PC-9 (cell line): Measurements from ENCODE around the gene PRR13. TPM values are rescaled to one million over a fixed set of nuclear protein-coding genes. Genes with fewer than 3 reads are reported as not detected.
"Not testable (repeated sequence)": the region's sequence is repeated elsewhere in the genome, so short reads cannot be mapped to it uniquely, and the experiment has no call there.

ENCODE experiments used
- BruUV-seq: library from RNA; stranded (reverse); fragments of 400-500 nt; replicated peaks from 2 replicates; lab custom pipeline; 2021; lab: Mats Ljungman, UMichigan
- CTCF ChIA-PET: fragments of 300-600 bp; sonication (Branson Sonifier 250); formaldehyde crosslinking; loops from one replicate; lab custom pipeline; 2022; ENCODE audit warnings: antibody characterized with exemption; lab: Charles Lee
- POLR2A ChIA-PET: fragments of 300-600 bp; sonication (Branson Sonifier 250); formaldehyde crosslinking; loops from one replicate; lab custom pipeline; 2022; ENCODE audit warnings: antibody characterized with exemption; ENCODE audit not compliant: unreplicated experiment; lab: Charles Lee
- DNase-seq, 2 experiments: peaks; one replicate each; pipeline versions ENCODE4 v3.0.0 to v3.0.0-alpha.2; 2015 to 2022; ENCODE audit warnings: mixed read lengths in 1 of 2
- H2AFZ ChIP-seq: fragments of 200-600 bp; sonication (generic); 2 replicates; pipeline ENCODE4 v1.8.1; 2017; ENCODE audit warnings: antibody characterized with exemption
- H3F3A ChIP-seq: fragments of 200-600 bp; sonication (generic); 2 replicates; pipeline ENCODE4 v1.8.1; 2017; ENCODE audit warnings: antibody characterized with exemption, mild to moderate bottlenecking, low read depth; ENCODE audit not compliant: insufficient read depth
- H3K27ac ChIP-seq: fragments of 200-600 bp; sonication (generic); 2 replicates; pipeline ENCODE4 v1.6.1; 2016; ENCODE audit warnings: mixed run types
- H3K27me3 ChIP-seq: fragments of 200-600 bp; sonication (generic); 2 replicates; pipeline ENCODE4 v1.6.1; 2016; ENCODE audit warnings: low read depth, mixed run types; ENCODE audit not compliant: insufficient read depth
- H3K36me3 ChIP-seq: fragments of 200-600 bp; sonication (generic); 2 replicates; pipeline ENCODE4 v1.6.1; 2016; ENCODE audit warnings: low read depth, mixed run types
- H3K4me1 ChIP-seq: fragments of 200-600 bp; sonication (generic); replicated peaks from 2 replicates; pipeline ENCODE4 v1.6.1; 2016; ENCODE audit warnings: mixed run types; ENCODE audit not compliant: insufficient read depth
- H3K4me2 ChIP-seq: fragments of 200-600 bp; sonication (generic); 2 replicates; pipeline ENCODE4 v1.6.1; 2017; ENCODE audit warnings: mixed run types
- H3K4me3 ChIP-seq: fragments of 200-600 bp; sonication (generic); 2 replicates; pipeline ENCODE4 v1.6.1; 2016; ENCODE audit warnings: mixed run types
- H3K79me2 ChIP-seq: fragments of 200-600 bp; sonication (generic); 2 replicates; pipeline ENCODE4 v1.6.1; 2017; ENCODE audit warnings: low read depth, mixed run types
- H3K9me2 ChIP-seq: fragments of 200-600 bp; sonication (generic); 2 replicates; pipeline ENCODE4 v1.8.1; 2017; ENCODE audit warnings: mild to moderate bottlenecking; ENCODE audit not compliant: insufficient read depth
- H3K9me3 ChIP-seq: fragments of 200-600 bp; sonication (generic); 2 replicates; pipeline ENCODE4 v1.8.1; 2016; ENCODE audit warnings: low read depth; ENCODE audit not compliant: insufficient read depth
- H4K20me1 ChIP-seq: fragments of 200-600 bp; sonication (generic); 2 replicates; pipeline ENCODE4 v1.8.1; 2017; ENCODE audit not compliant: insufficient read depth
- EZH2 ChIP-seq: fragments of 200-600 bp; sonication (generic); IDR thresholded peaks from 2 replicates; pipeline ENCODE4 v1.8.0; 2017; ENCODE audit warnings: antibody characterized with exemption, low read depth
- intact Hi-C: fragments of 100-400 bp; cut with micrococcal nuclease; formaldehyde crosslinking; loops from one replicate; pipeline ENCODE4 v1.10.0; 2022; ENCODE audit not compliant: unreplicated experiment
- total RNA-seq: library from RNA; stranded (reverse); gene quantifications from 2 replicates; pipeline ENCODE4 v1.2.3, GENCODE V29; 2021
- TF ChIP-seq, protein P1 (sequence below): fragments of 200-600 bp; sonication (generic); conservative IDR thresholded peaks from 2 replicates; pipeline ENCODE4 v1.6.1; 2017; ENCODE audit warnings: mixed run types, antibody characterized with exemption, mild to moderate bottlenecking, moderate library complexity

Gene PRR13
- total RNA-seq, 1 experiment from 2014 or later: 203 TPM

DNA sequence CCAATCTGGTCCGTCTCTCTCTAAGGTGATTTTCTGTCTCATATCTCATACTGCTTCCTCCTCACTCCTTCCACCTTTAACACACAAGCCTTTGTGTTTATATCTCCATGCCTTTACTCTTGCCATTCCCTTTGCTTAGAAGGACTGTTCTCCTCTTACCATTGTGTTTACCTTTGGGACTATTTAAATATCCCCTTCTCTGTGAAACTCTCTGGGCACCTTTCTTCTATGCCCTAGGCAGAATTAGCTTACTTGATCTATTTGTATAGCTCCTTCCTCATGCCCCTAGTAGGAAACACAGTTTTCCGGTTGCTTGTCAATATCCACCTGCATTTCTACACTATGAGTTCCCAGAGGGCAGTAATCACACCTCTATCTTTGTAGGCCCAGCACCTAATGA, 21.8 kb upstream of the PRR13 start:
- peak overlapping the region; percentile 32 for H3K27ac ChIP-seq
- no peaks in the 10 kb centered on the region for H4K20me1 ChIP-seq
- H3K4me2 ChIP-seq: peak overlapping the region; percentile 6; the same call in 1 of the 2 replicates
- H2AFZ ChIP-seq: peak overlapping the region; percentile 44; the same call in 1 of the 2 replicates
- intact Hi-C loops: loop anchor here (2.0 to 5.0 kb wide), 2 partner anchors 37 to 89 kb away; partner anchors contain the start of gene SP1
- ChIA-PET CTCF (interaction anchor here (0.6 kb wide), 1 partner anchor 18 kb away, joined by 6 read pairs; no protein-coding TSS in a partner anchor), POLR2A (no interaction called here)
- H3K36me3 ChIP-seq: no peaks in the 10 kb centered on the region
- H3K27me3 ChIP-seq: no peaks in the 10 kb centered on the region
- BruUV-seq: no TSS peak
- H3K4me3 ChIP-seq: no peak overlapping the region
- H3K4me1 ChIP-seq: peaks cover 21% of the 10 kb centered on the region
- DNase-seq: peak in 1 of 2 experiments; percentile 68
- H3K9me2 ChIP-seq: no peaks in the 10 kb centered on the region
- no peaks in the 10 kb centered on the region for H3K79me2 ChIP-seq
- no peaks in the 10 kb centered on the region for H3K9me3 ChIP-seq
- TF ChIP-seq EZH2: no peak
- TF ChIP-seq, protein P1, sequence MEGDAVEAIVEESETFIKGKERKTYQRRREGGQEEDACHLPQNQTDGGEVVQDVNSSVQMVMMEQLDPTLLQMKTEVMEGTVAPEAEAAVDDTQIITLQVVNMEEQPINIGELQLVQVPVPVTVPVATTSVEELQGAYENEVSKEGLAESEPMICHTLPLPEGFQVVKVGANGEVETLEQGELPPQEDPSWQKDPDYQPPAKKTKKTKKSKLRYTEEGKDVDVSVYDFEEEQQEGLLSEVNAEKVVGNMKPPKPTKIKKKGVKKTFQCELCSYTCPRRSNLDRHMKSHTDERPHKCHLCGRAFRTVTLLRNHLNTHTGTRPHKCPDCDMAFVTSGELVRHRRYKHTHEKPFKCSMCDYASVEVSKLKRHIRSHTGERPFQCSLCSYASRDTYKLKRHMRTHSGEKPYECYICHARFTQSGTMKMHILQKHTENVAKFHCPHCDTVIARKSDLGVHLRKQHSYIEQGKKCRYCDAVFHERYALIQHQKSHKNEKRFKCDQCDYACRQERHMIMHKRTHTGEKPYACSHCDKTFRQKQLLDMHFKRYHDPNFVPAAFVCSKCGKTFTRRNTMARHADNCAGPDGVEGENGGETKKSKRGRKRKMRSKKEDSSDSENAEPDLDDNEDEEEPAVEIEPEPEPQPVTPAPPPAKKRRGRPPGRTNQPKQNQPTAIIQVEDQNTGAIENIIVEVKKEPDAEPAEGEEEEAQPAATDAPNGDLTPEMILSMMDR: no peak
- peaks cover 48% of the 10 kb centered on the region; the same call in 1 of the 2 replicates for H3F3A ChIP-seq

DNA sequence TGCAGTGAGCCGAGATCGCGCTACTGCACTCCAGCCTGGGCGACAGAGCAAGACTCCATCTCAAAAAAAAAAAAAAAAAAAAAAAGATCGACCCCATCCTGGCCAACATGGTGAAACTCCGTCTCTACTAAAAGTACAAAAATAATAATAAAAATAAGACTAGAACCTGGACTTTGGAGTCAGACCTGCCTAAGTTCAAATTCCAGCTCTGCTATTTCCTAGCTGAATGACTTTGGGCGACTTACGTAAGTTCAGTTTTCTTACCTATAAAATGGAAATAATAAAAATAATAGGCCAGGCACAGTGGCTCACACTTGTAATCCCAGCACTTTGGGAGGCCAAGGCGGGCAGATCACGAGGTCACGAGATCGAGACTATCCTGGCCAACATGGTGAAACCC, 19.3 kb upstream of the PRR13 start:
- H4K20me1 ChIP-seq, H3K36me3 ChIP-seq, H3K27me3 ChIP-seq, POLR2A ChIA-PET, DNase-seq, H3K4me3 ChIP-seq, H2AFZ ChIP-seq, H3K9me2 ChIP-seq, H3K9me3 ChIP-seq, H3K27ac ChIP-seq, BruUV-seq, H3K79me2 ChIP-seq, H3K4me2 ChIP-seq: not testable (repeated sequence)
- Histone ChIP-seq H3K4me1 (peaks cover 27% of the 10 kb centered on the region), H3F3A (peaks cover 34% of the 10 kb centered on the region)
- CTCF ChIA-PET: interaction anchor here (1.9 kb wide), 1 partner anchor 70 kb away, joined by 29 read pairs; no protein-coding TSS in a partner anchor
- intact Hi-C loops: loop anchor here (5.0 kb wide), 1 partner anchor 40 kb away; the partner anchor contains the start of gene SP1

DNA sequence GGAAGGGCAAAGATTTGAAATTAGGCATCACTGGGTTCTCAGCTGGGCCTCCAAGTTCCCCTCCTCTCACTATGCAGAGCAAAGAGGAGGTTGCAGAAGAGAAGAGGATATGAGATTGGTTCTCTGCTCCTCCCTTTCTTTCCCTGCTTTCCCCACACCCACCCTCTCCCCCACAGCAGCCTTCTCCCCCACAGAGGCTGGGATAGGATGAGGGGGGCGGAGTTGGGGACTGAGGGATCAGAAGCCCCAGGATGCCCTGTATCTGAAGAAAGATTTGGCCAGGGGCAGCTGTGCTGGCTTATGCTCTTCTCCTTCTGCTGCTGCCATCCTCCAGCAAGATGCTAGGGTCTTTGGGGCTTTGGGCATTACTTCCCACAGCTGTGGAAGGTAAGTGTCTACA, 17.9 kb upstream of the PRR13 start, which contains the start of gene AMHR2:
TSS of gene AMHR2 (plus strand) at position 259 of the 400 bp plus-strand sequence. CDS start at position 339, 80 bp downstream.
- H3K4me3 ChIP-seq: no peak within 1 kb of the TSS
- DNase-seq: no peak
- no peaks in the 10 kb centered on the region for H3K27me3 ChIP-seq
- no TSS peak for BruUV-seq
- ChIA-PET CTCF (no interaction called here), POLR2A (no interaction called here)
- no peaks in the 10 kb centered on the region for H4K20me1 ChIP-seq
- no peak within 1 kb of the TSS for H3K27ac ChIP-seq
- intact Hi-C loops: loop anchor here (5.0 kb wide), 1 partner anchor 41 kb away; the partner anchor contains the start of gene SP1
- no peaks in the 10 kb centered on the region for H3K9me2 ChIP-seq
- H3K4me1 ChIP-seq: peaks cover 39% of the 10 kb centered on the region
- H3K36me3 ChIP-seq: no peaks in the 10 kb centered on the region
- H3F3A ChIP-seq: peaks cover 35% of the 10 kb centered on the region
- TF ChIP-seq, protein P1: no peak
- no peak for TF ChIP-seq EZH2
- H3K4me2 ChIP-seq: no peak within 1 kb of the TSS
- no peaks in the 10 kb centered on the region for H3K9me3 ChIP-seq
- no peaks in the 10 kb centered on the region for H3K79me2 ChIP-seq
- H2AFZ ChIP-seq: no peak within 1 kb of the TSS
